ENCODE measurements around the gene OSBPL6. TPM values are rescaled to one million over a fixed set of nuclear protein-coding genes. Genes with fewer than 3 reads are reported as not detected.

The OSBPL6 gene
- total RNA-seq, 1 experiment from 2014 or later, result 2.1 TPM

GRCh38 chr2:178220814-178221213 lies 26.5 kb downstream of the OSBPL6 start:
- Histone ChIP-seq H3K27me3 (ENCODE audit: control insufficient read depth, insufficient read depth, low read length) (no peaks in the 10 kb centered on the region; the same call in 1 of the 2 replicates), H3K27ac (ENCODE audit: low read length) (no peak overlapping the region), H3K4me1 (ENCODE audit: control insufficient read depth, insufficient read depth, low read length) (no peaks in the 10 kb centered on the region), H3K4me3 (ENCODE audit: low read depth in 2 of 2, low read length in 2 of 2) (no peak overlapping the region), H3K36me3 (ENCODE audit: control insufficient read depth, insufficient read depth, low read length) (no peaks in the 10 kb centered on the region), H3K9me3 (ENCODE audit: control insufficient read depth, insufficient read depth, low read depth, low read length) (no peaks in the 10 kb centered on the region)
- POLR2A ChIA-PET, result no interaction called here
- DNase-seq (ENCODE audit: low read depth, low spot score), result no peak
- in situ Hi-C loops (cut with HindIII; ENCODE audit: low pct_unique_long_range_greater_than_20kb, low sequenced_read_pairs) (no loop called here), intact Hi-C loops (cut with micrococcal nuclease; ENCODE audit: unreplicated experiment) (no loop called here)
- CTCF ChIA-PET, result no interaction called here
- no peak for ATAC-seq
- no peak for TF ChIP-seq POLR2AphosphoS5 (IDR thresholded peaks at IDR 0.05; ENCODE audit: low read depth, low read length)
- no peak for TF ChIP-seq SIN3A (IDR thresholded peaks at IDR 0.05; ENCODE audit: borderline replicate concordance, insufficient read depth, low read depth, low read length)
- BruUV-seq (replicated peaks), result no TSS peak

DNA sequence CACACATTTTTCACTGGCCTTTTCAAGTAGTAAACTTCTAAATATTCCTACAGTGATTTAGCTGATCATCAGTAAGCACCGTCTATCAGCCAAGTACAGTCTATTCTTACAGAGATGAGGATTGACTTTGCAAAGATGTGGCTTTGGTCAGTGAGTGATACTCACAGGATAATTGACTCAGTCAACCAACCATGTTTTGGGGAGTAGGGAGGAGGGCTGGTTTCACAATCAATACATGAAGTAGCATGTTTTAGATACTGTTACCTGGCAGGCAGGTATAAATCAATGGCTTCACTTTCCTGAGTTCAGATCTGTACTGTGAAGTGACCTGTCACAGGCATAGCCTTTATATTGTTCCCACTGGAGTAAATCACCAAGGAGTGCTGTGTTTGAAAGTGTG lies 27.2 kb downstream of the OSBPL6 start:
- POLR2A ChIA-PET, result no interaction called here
- DNase-seq (ENCODE audit: low read depth, low spot score) (no peak), ATAC-seq (no peak)
- BruUV-seq (replicated peaks), result no TSS peak
- H3K4me1 ChIP-seq (ENCODE audit: control insufficient read depth, insufficient read depth, low read length), result no peaks in the 10 kb centered on the region
- intact Hi-C loops (cut with micrococcal nuclease; ENCODE audit: unreplicated experiment), result no loop called here
- H3K36me3 ChIP-seq (ENCODE audit: control insufficient read depth, insufficient read depth, low read length), result no peaks in the 10 kb centered on the region
- H3K9me3 ChIP-seq (ENCODE audit: control insufficient read depth, insufficient read depth, low read depth, low read length), result no peaks in the 10 kb centered on the region
- in situ Hi-C loops (cut with HindIII; ENCODE audit: low pct_unique_long_range_greater_than_20kb, low sequenced_read_pairs), result no loop called here
- no peaks in the 10 kb centered on the region; the same call in 1 of the 2 replicates for H3K27me3 ChIP-seq (ENCODE audit: control insufficient read depth, insufficient read depth, low read length)
- CTCF ChIA-PET, result no interaction called here
- H3K27ac ChIP-seq (ENCODE audit: low read length), result no peak overlapping the region
- H3K4me3 ChIP-seq (ENCODE audit: low read depth in 2 of 2, low read length in 2 of 2), result no peak overlapping the region
- TF ChIP-seq TCF7L2 (IDR thresholded peaks at IDR 0.05; ENCODE audit: low read depth, low read length), result no peak
- TF ChIP-seq, protein P1, sequence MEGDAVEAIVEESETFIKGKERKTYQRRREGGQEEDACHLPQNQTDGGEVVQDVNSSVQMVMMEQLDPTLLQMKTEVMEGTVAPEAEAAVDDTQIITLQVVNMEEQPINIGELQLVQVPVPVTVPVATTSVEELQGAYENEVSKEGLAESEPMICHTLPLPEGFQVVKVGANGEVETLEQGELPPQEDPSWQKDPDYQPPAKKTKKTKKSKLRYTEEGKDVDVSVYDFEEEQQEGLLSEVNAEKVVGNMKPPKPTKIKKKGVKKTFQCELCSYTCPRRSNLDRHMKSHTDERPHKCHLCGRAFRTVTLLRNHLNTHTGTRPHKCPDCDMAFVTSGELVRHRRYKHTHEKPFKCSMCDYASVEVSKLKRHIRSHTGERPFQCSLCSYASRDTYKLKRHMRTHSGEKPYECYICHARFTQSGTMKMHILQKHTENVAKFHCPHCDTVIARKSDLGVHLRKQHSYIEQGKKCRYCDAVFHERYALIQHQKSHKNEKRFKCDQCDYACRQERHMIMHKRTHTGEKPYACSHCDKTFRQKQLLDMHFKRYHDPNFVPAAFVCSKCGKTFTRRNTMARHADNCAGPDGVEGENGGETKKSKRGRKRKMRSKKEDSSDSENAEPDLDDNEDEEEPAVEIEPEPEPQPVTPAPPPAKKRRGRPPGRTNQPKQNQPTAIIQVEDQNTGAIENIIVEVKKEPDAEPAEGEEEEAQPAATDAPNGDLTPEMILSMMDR (IDR thresholded peaks at IDR 0.05), result no peak
- TF ChIP-seq SIN3A (IDR thresholded peaks at IDR 0.05; ENCODE audit: borderline replicate concordance, insufficient read depth, low read depth, low read length), result no peak
- TF ChIP-seq REST (IDR thresholded peaks at IDR 0.05; ENCODE audit: insufficient read depth in 1 of 2, low read depth in 2 of 2, low read length in 1 of 2), result no peak
- TF ChIP-seq POLR2AphosphoS5 (IDR thresholded peaks at IDR 0.05; ENCODE audit: low read depth, low read length), result no peak

DNA sequence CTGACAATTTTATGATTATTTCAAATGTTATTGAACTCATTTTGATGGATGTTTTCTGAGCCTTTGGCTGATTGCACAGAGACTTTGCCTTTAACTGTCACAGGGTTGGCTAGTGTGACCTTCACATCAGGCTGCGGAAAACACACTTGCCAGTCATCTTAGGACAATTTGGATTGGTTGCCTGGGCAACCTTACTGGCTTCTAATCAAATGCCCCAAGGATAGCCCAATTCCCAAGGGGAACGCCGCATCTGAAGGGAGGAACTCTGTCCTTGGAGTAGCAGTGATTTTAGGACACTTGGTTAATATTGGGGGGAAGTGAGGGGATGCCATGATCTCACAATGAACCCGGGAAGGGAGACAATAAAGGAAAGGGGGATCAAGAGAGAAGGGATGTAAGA lies 29.5 kb downstream of the OSBPL6 start:
- H3K27ac ChIP-seq (ENCODE audit: low read length), result no peak overlapping the region
- H3K4me3 ChIP-seq (ENCODE audit: low read depth in 2 of 2, low read length in 2 of 2), result no peak overlapping the region
- H3K36me3 ChIP-seq (ENCODE audit: control insufficient read depth, insufficient read depth, low read length), result no peaks in the 10 kb centered on the region
- H3K9me3 ChIP-seq (ENCODE audit: control insufficient read depth, insufficient read depth, low read depth, low read length), result no peaks in the 10 kb centered on the region
- no peak for DNase-seq (ENCODE audit: low read depth, low spot score)
- in situ Hi-C loops (cut with HindIII; ENCODE audit: low pct_unique_long_range_greater_than_20kb, low sequenced_read_pairs) (no loop called here), intact Hi-C loops (cut with micrococcal nuclease; ENCODE audit: unreplicated experiment) (no loop called here)
- H3K4me1 ChIP-seq (ENCODE audit: control insufficient read depth, insufficient read depth, low read length), result no peaks in the 10 kb centered on the region
- POLR2A ChIA-PET, result no interaction called here
- BruUV-seq (replicated peaks), result no TSS peak
- CTCF ChIA-PET, result no interaction called here
- no peak for ATAC-seq
- H3K27me3 ChIP-seq (ENCODE audit: control insufficient read depth, insufficient read depth, low read length), result no peaks in the 10 kb centered on the region; the same call in 1 of the 2 replicates
- no peak for TF ChIP-seq TCF7L2 (IDR thresholded peaks at IDR 0.05; ENCODE audit: low read depth, low read length)
- TF ChIP-seq, protein P1 (IDR thresholded peaks at IDR 0.05), result no peak

Measured in Panc1 (cell line).